Spleen (tissue), 11 donors: ENCODE measurements around the gene AKAP12. TPM values are rescaled to one million over a fixed set of nuclear protein-coding genes. Genes with fewer than 3 reads are reported as not detected.

Experiments
- DNase-seq: peaks from one replicate; pipeline ENCODE4 v3.0.0-alpha.2; 2020
- H3K27ac ChIP-seq, 8 donors: fragments of 200-600 bp; sonication (generic) in 7 of 8; 1 replicate in 4 of 8; 2 replicates in 4 of 8; pipeline versions ENCODE4 v1.5.0 to v1.8.0; 2016 to 2021; ENCODE audit warnings: inconsistent platforms in 4 of 8, mild to moderate bottlenecking in 4 of 8, moderate library complexity in 1 of 8
- H3K27me3 ChIP-seq, 7 donors: fragments of 200-600 bp; sonication (generic) in 6 of 7; replicated peaks in 1 of 7; 1 replicate in 4 of 7; 2 replicates in 3 of 7; pipeline versions ENCODE4 v1.5.0 to v1.8.0; 2016 to 2021; ENCODE audit warnings: inconsistent platforms in 3 of 7, mild to moderate bottlenecking in 1 of 7
- H3K36me3 ChIP-seq, 6 donors: fragments of 200-600 bp; sonication (generic) in 5 of 6; 1 replicate in 4 of 6; 2 replicates in 2 of 6; pipeline versions ENCODE4 v1.5.0 to v1.8.0; 2016 to 2021; ENCODE audit warnings: inconsistent platforms in 2 of 6
- H3K4me1 ChIP-seq, 6 donors: fragments of 200-600 bp; sonication (generic) in 5 of 6; 1 replicate in 3 of 6; 2 replicates in 3 of 6; pipeline versions ENCODE4 v1.5.0 to v1.8.0; 2016 to 2021; ENCODE audit warnings: inconsistent platforms in 3 of 6
- H3K4me3 ChIP-seq, 8 donors: fragments of 200-600 bp; sonication (generic) in 7 of 8; 1 replicate in 4 of 8; 2 replicates in 4 of 8; pipeline versions ENCODE4 v1.5.0 to v1.8.0; 2016 to 2021; ENCODE audit warnings: inconsistent platforms in 4 of 8, mild to moderate bottlenecking in 4 of 8, moderate library complexity in 2 of 8
- H3K9me3 ChIP-seq, 8 donors: fragments of 200-600 bp; sonication (generic) in 7 of 8; 1 replicate in 4 of 8; 2 replicates in 4 of 8; pipeline versions ENCODE4 v1.5.0 to v1.8.0; 2016 to 2021; ENCODE audit warnings: inconsistent platforms in 4 of 8
- POLR2A ChIP-seq, 3 donors: fragments of 450-650 bp; IDR thresholded peaks; one replicate each; pipeline ENCODE4 v1.5.1; 2017; ENCODE audit warnings: antibody characterized with exemption in 3 of 3, mild to moderate bottlenecking in 1 of 3
- POLR2AphosphoS5 ChIP-seq, 3 donors: sonication (generic); formaldehyde crosslinking; IDR thresholded peaks; one replicate each; pipeline ENCODE4 v1.5.1; 2017; ENCODE audit warnings: antibody characterized with exemption in 3 of 3
- WGBS, 5 donors: extraction: QIAGEN DNeasy Blood & Tissue Kit in 3 of 5; methylation state at CpG; one replicate each; pipeline versions ENCODE4 v1.1.5 to v1.1.7; 2013 to 2018; 5-methylcytosine and 5-hydroxymethylcytosine counted together
- intact Hi-C: fragments of 100-400 bp; cut with DNase I; formaldehyde crosslinking; loops from one replicate; pipeline ENCODE4 v1.15.0; 2023; ENCODE audit warnings: low total_unique reads
- polyA plus RNA-seq, 3 donors: library from polyadenylated mRNA; stranded (reverse); fragments of 200-250 nt; gene quantifications; one replicate each; pipeline ENCODE4 v1.2.1, GENCODE V29; 2013
- total RNA-seq, 7 donors: library from RNA; depleted of rRNA in 3 of 7; stranded (reverse); fragments of >200 nt in 3 of 7; fragmentation: NEBNext Ultra II Directional in 4 of 7; extraction: Animal tissue kit (Norgen Biotek cat#: 25700) in 4 of 7; gene quantifications; one replicate each; pipeline versions ENCODE4 v1.1.0 to v1.2.1, GENCODE V29; 2016 to 2021
- TF ChIP-seq, protein P1 (sequence below), 11 experiments: fragments of 200-600 bp in 7 of 11; fragments of 450-650 bp in 4 of 11; sonication (generic) in 4 of 11; IDR thresholded peaks in 8 of 11; conservative IDR thresholded peaks in 3 of 11; 1 replicate in 7 of 11; 2 replicates in 4 of 11; pipeline versions ENCODE4 v1.4.0 to v1.8.0; 2016 to 2021; ENCODE audit warnings: antibody characterized with exemption in 11 of 11, inconsistent platforms in 4 of 11, mild to moderate bottlenecking in 1 of 11
- donor health status: healthy with polysubstance abuse.
- donor health status: DM: no; HTN: no; CAD: no; lungs with moderate emphysema.
- donor health status: DM: no; HTN: no; CAD: no.
- donor health status: Bipolar disorder and iron deficiency.
- donor health status: healthy.
- donor health status: DM: no; HTN: no; CAD: no.
- donor health status: DM: yes; HTN: yes; CAD: no.

AKAP12 gene
- total and polyA plus RNA-seq, 10 donors: 3.2 to 64.7 (median 44.1) TPM

GRCh38 chr6:151199991-151200390 is 39.8 kb upstream of the AKAP12 start:
- intact Hi-C loops: no loop called here

GRCh38 chr6:151205721-151206600 is 33.8 kb upstream of the AKAP12 start:
- TF ChIP-seq POLR2AphosphoS5 (IDR thresholded peaks at IDR 0.05) (no peak), POLR2A (IDR thresholded peaks at IDR 0.05) (no peak)
- TF ChIP-seq, protein P1, sequence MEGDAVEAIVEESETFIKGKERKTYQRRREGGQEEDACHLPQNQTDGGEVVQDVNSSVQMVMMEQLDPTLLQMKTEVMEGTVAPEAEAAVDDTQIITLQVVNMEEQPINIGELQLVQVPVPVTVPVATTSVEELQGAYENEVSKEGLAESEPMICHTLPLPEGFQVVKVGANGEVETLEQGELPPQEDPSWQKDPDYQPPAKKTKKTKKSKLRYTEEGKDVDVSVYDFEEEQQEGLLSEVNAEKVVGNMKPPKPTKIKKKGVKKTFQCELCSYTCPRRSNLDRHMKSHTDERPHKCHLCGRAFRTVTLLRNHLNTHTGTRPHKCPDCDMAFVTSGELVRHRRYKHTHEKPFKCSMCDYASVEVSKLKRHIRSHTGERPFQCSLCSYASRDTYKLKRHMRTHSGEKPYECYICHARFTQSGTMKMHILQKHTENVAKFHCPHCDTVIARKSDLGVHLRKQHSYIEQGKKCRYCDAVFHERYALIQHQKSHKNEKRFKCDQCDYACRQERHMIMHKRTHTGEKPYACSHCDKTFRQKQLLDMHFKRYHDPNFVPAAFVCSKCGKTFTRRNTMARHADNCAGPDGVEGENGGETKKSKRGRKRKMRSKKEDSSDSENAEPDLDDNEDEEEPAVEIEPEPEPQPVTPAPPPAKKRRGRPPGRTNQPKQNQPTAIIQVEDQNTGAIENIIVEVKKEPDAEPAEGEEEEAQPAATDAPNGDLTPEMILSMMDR (IDR thresholded peaks at IDR 0.05 in 8 of 11, conservative IDR thresholded peaks at IDR 0.05 in 3 of 11): no peak
- H3K4me3 ChIP-seq: no peak overlapping the region
- no peaks in the 10 kb centered on the region for H3K36me3 ChIP-seq
- peaks cover 0 to 12% (median 6%) of the 10 kb centered on the region in 8 donors for H3K9me3 ChIP-seq
- no peak overlapping the region for H3K27ac ChIP-seq
- intact Hi-C loops: no loop called here
- H3K27me3 ChIP-seq: peaks cover 0 to 13% (median 0%) of the 10 kb centered on the region in 7 donors
- DNase-seq: no peak
- 79 to 92% (median 86%) methylated on average over 4 of the region's 4 CpGs for WGBS, 5 donors
- H3K4me1 ChIP-seq: peaks cover 0 to 8% (median 0%) of the 10 kb centered on the region in 6 donors

More at GRCh38 chr6:151199991-151200390, 39.8 kb upstream of the AKAP12 start:
- Histone ChIP-seq H3K4me3 (no peak overlapping the region), H3K9me3 (no peaks in the 10 kb centered on the region), H3K27ac (no peak overlapping the region), H3K27me3 (no peaks in the 10 kb centered on the region), H3K36me3 (no peaks in the 10 kb centered on the region), H3K4me1 (no peaks in the 10 kb centered on the region)
- DNase-seq: no peak
- 61 to 89% (median 77%) methylated on average over 1 of the region's 1 CpG for WGBS, 5 donors
- TF ChIP-seq POLR2A (IDR thresholded peaks at IDR 0.05): no peak
- TF ChIP-seq, protein P1 (IDR thresholded peaks at IDR 0.05 in 8 of 11, conservative IDR thresholded peaks at IDR 0.05 in 3 of 11): no peak
- TF ChIP-seq POLR2AphosphoS5 (IDR thresholded peaks at IDR 0.05): no peak

DNA sequence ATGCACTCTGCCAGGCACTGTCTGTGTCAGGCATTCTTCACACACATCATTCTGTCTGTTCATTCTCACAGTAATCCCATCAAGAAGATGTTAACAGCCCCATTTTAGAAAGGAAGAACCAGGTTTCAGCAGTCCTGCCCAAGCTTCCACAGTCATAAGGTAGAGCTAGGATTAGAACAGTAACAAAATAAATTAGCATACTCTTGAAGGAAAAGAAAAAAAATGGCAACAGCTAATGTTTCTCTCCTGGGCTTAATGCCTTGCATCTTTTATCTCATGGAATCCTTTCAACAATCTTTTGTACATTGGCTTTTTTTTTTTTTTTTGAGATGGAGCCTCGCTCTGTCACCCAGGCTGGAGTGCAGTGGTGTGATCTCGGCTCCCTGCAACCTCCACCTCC is 32.1 kb upstream of the AKAP12 start:
- TF ChIP-seq POLR2AphosphoS5 (IDR thresholded peaks at IDR 0.05) (no peak), POLR2A (IDR thresholded peaks at IDR 0.05) (no peak)
- TF ChIP-seq, protein P1 (IDR thresholded peaks at IDR 0.05 in 8 of 11, conservative IDR thresholded peaks at IDR 0.05 in 3 of 11): no peak
- Histone ChIP-seq H3K36me3 (no peaks in the 10 kb centered on the region), H3K27me3 (peaks cover 0 to 13% (median 0%) of the 10 kb centered on the region in 7 donors), H3K4me1 (peaks cover 0 to 8% (median 0%) of the 10 kb centered on the region in 6 donors), H3K27ac (no peak overlapping the region), H3K9me3 (peaks cover 0 to 25% (median 15%) of the 10 kb centered on the region in 8 donors), H3K4me3 (no peak overlapping the region)
- DNase-seq: no peak
- intact Hi-C loops: no loop called here
- WGBS, 5 donors: 82 to 98% (median 94%) methylated on average over 2 of the region's 2 CpGs
